Right lobe of liver (tissue), 6 donors: Measurements from ENCODE around the gene PCTP. TPM values are rescaled to one million over a fixed set of nuclear protein-coding genes. Genes with fewer than 3 reads are reported as not detected.

Source experiments
- ATAC-seq, 4 donors: fragments of 200-7000 bp; cut with Tn5 transposase; one replicate each; pipeline ENCODE4 v1.9.1; 2020; ENCODE audit warnings: mild to moderate bottlenecking in 4 of 4, moderate library complexity in 4 of 4
- DNase-seq, 3 donors: peaks; one replicate each; pipeline ENCODE4 v3.0.0-alpha.2; 2020
- H3K27ac ChIP-seq, 3 donors: fragments of 200-600 bp; one replicate each; pipeline ENCODE4 v1.8.0; 2022
- H3K27me3 ChIP-seq, 2 donors: fragments of 200-600 bp; one replicate each; pipeline ENCODE4 v1.8.0; 2022
- H3K36me3 ChIP-seq, 4 donors: fragments of 200-600 bp; sonication (generic) in 1 of 4; one replicate each; pipeline versions ENCODE4 v1.5.1 to v1.8.0; 2017 to 2022; ENCODE audit warnings: control low read depth in 1 of 4
- H3K4me1 ChIP-seq, 4 donors: fragments of 200-600 bp; sonication (generic) in 1 of 4; one replicate each; pipeline versions ENCODE4 v1.5.1 to v1.8.0; 2017 to 2022; ENCODE audit warnings: control low read depth in 1 of 4
- H3K4me3 ChIP-seq, 3 donors: fragments of 200-600 bp; one replicate each; pipeline ENCODE4 v1.8.0; 2022
- H3K9me3 ChIP-seq, 4 donors: fragments of 200-600 bp; sonication (generic) in 1 of 4; one replicate each; pipeline versions ENCODE4 v1.5.1 to v1.8.0; 2017 to 2022; ENCODE audit warnings: control low read depth in 1 of 4
- POLR2A ChIP-seq: fragments of 450-650 bp; IDR thresholded peaks from one replicate; pipeline ENCODE4 v1.6.1; 2017; ENCODE audit warnings: antibody characterized with exemption, mild to moderate bottlenecking
- WGBS: methylation state at CpG from one replicate; pipeline ENCODE4 v1.1.6; 2018; ENCODE audit warnings: low coverage, low lambda C conversion rate; ENCODE audit not compliant: insufficient coverage; ENCODE audit errors: missing lambda C conversion rate; 5-methylcytosine and 5-hydroxymethylcytosine counted together
- intact Hi-C, 2 donors: fragments of 100-400 bp; cut with DNase I; formaldehyde crosslinking; loops; one replicate each; pipeline versions ENCODE4 v1.11.2 to v1.14.1; 2022
- total RNA-seq, 6 experiments: library from RNA; depleted of rRNA in 2 of 6; stranded (reverse); fragments of >200 nt in 2 of 6; fragmentation: NEBNext Ultra II Directional in 3 of 6; extraction: Animal tissue kit (Norgen Biotek cat#: 25700) in 3 of 6; gene quantifications; one replicate each; pipeline versions ENCODE4 v1.1.0 to v1.2.4, GENCODE V29; 2016 to 2023
- TF ChIP-seq, protein P1 (sequence below), 4 donors: fragments of 200-600 bp in 3 of 4; fragments of 450-650 bp in 1 of 4; IDR thresholded peaks; one replicate each; pipeline versions ENCODE4 v1.5.1 to v1.8.0; 2016 to 2022; ENCODE audit warnings: antibody characterized with exemption in 4 of 4, mild to moderate bottlenecking in 2 of 4
- donor health status: DM: no; HTN: yes; CAD: no.
- donor health status: DM: no; HTN: no; CAD: no.
- donor health status: DM: no; HTN: no; CAD: no.
- donor health status: DM: no; HTN: yes; CAD: no.
- donor health status: DM: no; HTN: yes; CAD: no.

Gene PCTP
- total RNA-seq, 6 experiments from 2014 or later: 27.4 to 82.6 (median 68.1) TPM

DNA sequence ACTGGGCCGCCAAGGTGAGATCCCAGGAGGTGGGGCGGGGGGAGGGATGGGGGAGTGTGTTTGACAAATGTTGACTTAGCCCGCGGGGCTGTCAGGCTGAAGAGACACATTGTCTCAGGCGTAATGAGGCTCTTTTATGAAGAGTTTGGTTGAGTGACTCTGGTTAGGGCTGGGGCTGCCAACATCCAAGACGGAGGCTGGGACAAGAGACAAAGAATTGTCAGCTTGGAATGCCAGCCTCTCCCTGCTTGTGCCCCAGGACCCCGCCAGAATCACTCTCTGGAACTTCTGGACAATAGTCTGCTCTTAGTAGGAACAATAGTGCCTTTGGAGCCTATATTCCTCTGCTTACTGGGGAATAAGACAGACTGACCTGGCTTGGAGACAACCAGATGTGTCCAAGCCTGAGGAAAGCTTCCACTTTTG, 24.0 kb downstream of the PCTP start:
- Histone ChIP-seq H3K27ac (no peak overlapping the region), H3K36me3 (peaks cover 0 to 68% (median 29%) of the 10 kb centered on the region in 4 donors), H3K9me3 (no peaks in the 10 kb centered on the region), H3K4me3 (no peak overlapping the region), H3K4me1 (peaks cover 0 to 7% (median 3%) of the 10 kb centered on the region in 4 donors), H3K27me3 (no peaks in the 10 kb centered on the region)
- TF ChIP-seq, protein P1, sequence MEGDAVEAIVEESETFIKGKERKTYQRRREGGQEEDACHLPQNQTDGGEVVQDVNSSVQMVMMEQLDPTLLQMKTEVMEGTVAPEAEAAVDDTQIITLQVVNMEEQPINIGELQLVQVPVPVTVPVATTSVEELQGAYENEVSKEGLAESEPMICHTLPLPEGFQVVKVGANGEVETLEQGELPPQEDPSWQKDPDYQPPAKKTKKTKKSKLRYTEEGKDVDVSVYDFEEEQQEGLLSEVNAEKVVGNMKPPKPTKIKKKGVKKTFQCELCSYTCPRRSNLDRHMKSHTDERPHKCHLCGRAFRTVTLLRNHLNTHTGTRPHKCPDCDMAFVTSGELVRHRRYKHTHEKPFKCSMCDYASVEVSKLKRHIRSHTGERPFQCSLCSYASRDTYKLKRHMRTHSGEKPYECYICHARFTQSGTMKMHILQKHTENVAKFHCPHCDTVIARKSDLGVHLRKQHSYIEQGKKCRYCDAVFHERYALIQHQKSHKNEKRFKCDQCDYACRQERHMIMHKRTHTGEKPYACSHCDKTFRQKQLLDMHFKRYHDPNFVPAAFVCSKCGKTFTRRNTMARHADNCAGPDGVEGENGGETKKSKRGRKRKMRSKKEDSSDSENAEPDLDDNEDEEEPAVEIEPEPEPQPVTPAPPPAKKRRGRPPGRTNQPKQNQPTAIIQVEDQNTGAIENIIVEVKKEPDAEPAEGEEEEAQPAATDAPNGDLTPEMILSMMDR (IDR thresholded peaks at IDR 0.05): no peak
- no peak for TF ChIP-seq POLR2A
- no peak for ATAC-seq
- 78% methylated on average over 6 of the region's 7 CpGs for WGBS
- intact Hi-C loops: loop anchor here in 1 of 2 donors (10.0 kb wide), 1 partner anchor 250 kb away; no protein-coding TSS in a partner anchor
- no peak for DNase-seq

DNA sequence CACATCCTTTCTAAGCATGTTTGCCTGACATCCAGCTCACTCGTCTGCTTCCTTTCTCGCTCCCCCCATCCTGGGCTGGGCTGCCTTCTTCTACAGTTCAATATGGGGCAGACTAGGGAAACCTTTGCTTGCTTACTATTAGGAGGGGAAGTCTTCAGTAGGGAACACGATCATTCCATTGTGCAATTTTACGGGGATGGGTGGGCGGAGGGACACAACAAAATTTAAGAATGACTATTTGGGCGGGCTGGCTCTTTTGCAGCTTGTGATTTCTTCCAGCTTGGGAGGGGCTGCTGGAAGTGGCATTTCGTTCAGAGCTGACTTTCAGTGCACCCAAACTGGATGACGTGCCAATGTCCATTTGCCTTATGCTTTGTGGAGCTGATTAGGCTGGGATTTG, 25.4 kb downstream of the PCTP start:
- no peak for ATAC-seq
- H3K36me3 ChIP-seq: peaks cover 0 to 63% (median 26%) of the 10 kb centered on the region in 4 donors

DNA sequence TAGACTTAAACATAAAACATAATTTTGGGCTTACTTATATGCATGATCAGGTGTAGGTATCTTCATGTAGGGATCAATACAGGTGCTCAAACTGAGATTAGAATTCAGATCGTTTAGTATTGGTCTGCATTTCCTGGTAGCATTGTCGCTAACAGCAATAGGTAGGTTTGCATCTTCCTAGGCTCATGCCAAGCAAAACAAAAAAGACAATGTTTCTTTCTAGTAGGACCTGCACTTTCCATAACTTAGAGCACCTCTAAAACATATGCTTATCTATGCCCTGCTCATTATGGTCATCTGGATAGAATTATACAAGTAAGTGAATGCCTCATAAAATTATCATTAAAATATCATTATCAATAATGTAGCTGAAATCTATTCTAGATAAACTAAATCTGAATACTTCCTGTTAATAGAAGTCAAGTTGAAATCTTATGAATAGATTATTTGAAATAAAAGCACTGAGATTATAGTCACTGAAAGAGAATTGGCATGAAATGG, 26.7 kb downstream of the PCTP start:
- Histone ChIP-seq H3K4me3 (no peak overlapping the region), H3K27me3 (no peaks in the 10 kb centered on the region), H3K9me3 (no peaks in the 10 kb centered on the region), H3K36me3 (peaks cover 0 to 51% (median 20%) of the 10 kb centered on the region in 4 donors), H3K27ac (no peak overlapping the region), H3K4me1 (no peaks in the 10 kb centered on the region)
- TF ChIP-seq POLR2A: no peak
- TF ChIP-seq, protein P1 (IDR thresholded peaks at IDR 0.05): no peak
- 82% methylated on average over 2 of the region's 2 CpGs for WGBS
- DNase-seq (no peak), ATAC-seq (no peak)
- intact Hi-C loops: loop anchor here in 1 of 2 donors (10.0 kb wide), 1 partner anchor 253 kb away; no protein-coding TSS in a partner anchor

More for the DNA sequence above, 25.4 kb downstream of the PCTP start:
- WGBS: 94% methylated on average over 7 of the region's 8 CpGs
- no peaks in the 10 kb centered on the region for H3K27me3 ChIP-seq
- no peaks in the 10 kb centered on the region for H3K9me3 ChIP-seq
- no peak overlapping the region for H3K4me3 ChIP-seq
- DNase-seq: no peak
- intact Hi-C loops: loop anchor here in 1 of 2 donors (10.0 kb wide), 1 partner anchor 251 kb away; no protein-coding TSS in a partner anchor
- no peaks in the 10 kb centered on the region for H3K4me1 ChIP-seq
- H3K27ac ChIP-seq: no peak overlapping the region
- TF ChIP-seq, protein P1 (IDR thresholded peaks at IDR 0.05): no peak
- no peak for TF ChIP-seq POLR2A

DNA sequence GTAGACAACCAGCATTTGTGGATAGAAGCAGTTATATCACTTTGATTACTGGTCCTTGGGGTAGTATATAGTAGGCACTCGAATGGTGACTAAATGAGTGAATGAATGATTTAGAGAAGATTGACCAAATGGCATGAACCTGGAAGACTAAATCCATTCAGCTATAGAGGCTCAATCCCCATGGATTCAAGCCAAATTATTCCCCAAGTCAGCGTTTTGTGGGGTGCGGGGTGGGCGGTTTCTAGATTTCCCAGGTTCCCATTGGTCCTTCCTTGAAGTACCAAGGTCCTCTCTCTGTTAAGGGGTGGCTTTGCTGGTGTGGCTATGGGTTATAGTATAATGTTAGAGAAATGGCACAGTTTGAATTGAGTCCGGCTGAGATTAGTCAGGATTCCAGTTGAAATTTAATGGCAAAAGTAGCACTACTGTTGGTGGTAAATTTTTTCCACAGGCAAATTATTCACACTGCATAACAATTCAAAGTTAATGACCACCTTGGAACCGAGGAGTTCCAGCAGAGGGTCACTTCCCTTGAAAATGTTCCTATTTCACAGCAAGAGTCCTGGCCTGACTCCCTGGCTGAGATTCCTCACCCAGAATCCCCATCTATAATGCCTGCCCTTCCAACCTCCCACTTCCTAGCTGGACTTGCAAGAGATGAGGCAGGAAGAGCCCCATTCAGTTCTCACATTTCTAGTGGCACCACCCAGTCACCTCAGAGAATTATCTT, 27.7 kb downstream of the PCTP start:
- no peak overlapping the region for H3K27ac ChIP-seq
- H3K4me3 ChIP-seq: no peak overlapping the region
- intact Hi-C loops: loop anchor here in 1 of 2 donors (10.0 kb wide), 1 partner anchor 254 kb away; no protein-coding TSS in a partner anchor
- no peaks in the 10 kb centered on the region for H3K9me3 ChIP-seq
- no peaks in the 10 kb centered on the region for H3K4me1 ChIP-seq
- no peak for DNase-seq
- peaks cover 0 to 41% (median 15%) of the 10 kb centered on the region in 4 donors for H3K36me3 ChIP-seq
- H3K27me3 ChIP-seq: no peaks in the 10 kb centered on the region
- 98% methylated on average over 5 of the region's 6 CpGs for WGBS
- TF ChIP-seq POLR2A: no peak
- TF ChIP-seq, protein P1 (IDR thresholded peaks at IDR 0.05): no peak
- no peak for ATAC-seq
